Suprapubic skin (tissue), 4 donors: ENCODE data around the gene ELOB. TPM values are rescaled to one million over a fixed set of nuclear protein-coding genes. Genes with fewer than 3 reads are reported as not detected.

Experiments
- DNase-seq, 2 donors: peaks; one replicate each; pipeline ENCODE4 v3.0.0-alpha.2; 2019; ENCODE audit warnings: low spot score in 2 of 2
- H3K27ac ChIP-seq: fragments of 200-600 bp; sonication (generic); one replicate; pipeline ENCODE4 v1.5.1; 2019
- H3K27me3 ChIP-seq: fragments of 200-600 bp; sonication (generic); one replicate; pipeline ENCODE4 v1.5.1; 2019
- H3K36me3 ChIP-seq: fragments of 200-600 bp; sonication (generic); one replicate; pipeline ENCODE4 v1.5.1; 2019
- H3K4me1 ChIP-seq: fragments of 200-600 bp; sonication (generic); one replicate; pipeline ENCODE4 v1.5.1; 2019
- H3K4me3 ChIP-seq: fragments of 200-600 bp; sonication (generic); one replicate; pipeline ENCODE4 v1.5.1; 2019; ENCODE audit warnings: mild to moderate bottlenecking
- H3K9me3 ChIP-seq: fragments of 200-600 bp; sonication (generic); one replicate; pipeline ENCODE4 v1.5.1; 2019
- EP300 ChIP-seq: sonication (generic); formaldehyde crosslinking; IDR thresholded peaks from one replicate; pipeline ENCODE4 v1.6.1; 2017; ENCODE audit warnings: antibody characterized with exemption
- POLR2A ChIP-seq, 2 donors: fragments of 450-650 bp; IDR thresholded peaks; one replicate each; pipeline ENCODE4 v1.6.1; 2017; ENCODE audit warnings: antibody characterized with exemption in 2 of 2, mild to moderate bottlenecking in 2 of 2, moderate library complexity in 2 of 2
- POLR2AphosphoS5 ChIP-seq, 3 donors: sonication (generic); formaldehyde crosslinking; IDR thresholded peaks; one replicate each; pipeline ENCODE4 v1.6.1; 2017; ENCODE audit warnings: antibody characterized with exemption in 3 of 3
- WGBS: methylation state at CpG from one replicate; pipeline ENCODE4 v1.1.5; 2018; 5-methylcytosine and 5-hydroxymethylcytosine counted together
- total RNA-seq, 4 donors: library from RNA; depleted of rRNA; stranded (reverse); fragments of >200 nt; gene quantifications; one replicate each; pipeline ENCODE4 v1.1.0, GENCODE V29; 2016
- TF ChIP-seq, protein P1 (sequence below), 2 donors: fragments of 200-600 bp in 1 of 2; fragments of 450-650 bp in 1 of 2; sonication (generic) in 1 of 2; IDR thresholded peaks; one replicate each; pipeline ENCODE4 v1.5.1; 2016 to 2019; ENCODE audit warnings: antibody characterized with exemption in 2 of 2, mild to moderate bottlenecking in 1 of 2, moderate library complexity in 1 of 2

Gene ELOB
- total RNA-seq, 4 donors from 2014 or later: 174 to 249 (median 213) TPM

DNA sequence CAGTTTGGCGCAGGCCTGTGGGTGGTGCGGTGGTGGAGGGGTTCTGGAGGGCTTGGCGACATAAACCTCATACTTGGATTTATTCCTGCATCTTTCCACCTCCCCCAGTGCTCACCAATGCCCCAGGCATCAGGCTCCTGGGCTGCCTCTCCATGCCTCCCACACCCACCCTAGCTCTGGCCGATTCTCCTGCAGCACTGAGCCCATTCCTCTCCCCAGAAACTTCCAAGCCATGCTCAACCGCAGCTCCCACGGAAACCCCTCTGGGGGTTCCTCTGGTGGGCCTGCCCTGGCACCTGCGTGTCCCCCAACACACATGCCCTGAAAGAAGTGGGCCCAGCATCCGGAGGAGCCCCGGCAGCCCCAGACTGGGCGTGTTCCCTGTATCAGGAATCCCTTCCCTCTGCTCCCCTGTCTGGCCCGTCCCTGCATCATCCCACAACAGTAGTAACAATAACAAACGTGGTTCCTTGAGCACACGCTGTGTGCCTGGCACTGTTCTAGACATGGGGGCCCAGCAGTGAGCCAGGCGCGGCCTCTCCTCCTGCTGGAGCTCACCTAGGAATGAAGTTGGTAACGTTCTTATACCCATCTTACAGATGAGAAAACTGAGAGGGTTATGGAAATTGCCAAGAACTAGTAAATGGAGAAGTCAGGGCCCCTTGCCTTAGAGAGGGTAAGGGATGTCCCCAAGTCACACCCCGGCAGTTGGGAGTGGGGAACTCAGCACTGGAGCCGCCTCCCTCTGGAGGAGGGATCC, 42.3 kb upstream of the ELOB start:
- Histone ChIP-seq H3K27me3 (peaks cover 51% of the 10 kb centered on the region), H3K27ac (no peak overlapping the region), H3K4me1 (no peaks in the 10 kb centered on the region), H3K36me3 (no peaks in the 10 kb centered on the region), H3K4me3 (no peak overlapping the region), H3K9me3 (no peaks in the 10 kb centered on the region)
- 85% methylated on average over 13 of the region's 18 CpGs for WGBS
- no peak for TF ChIP-seq POLR2A (IDR thresholded peaks at IDR 0.05)
- peak; percentile 46 to 67 for DNase-seq

DNA sequence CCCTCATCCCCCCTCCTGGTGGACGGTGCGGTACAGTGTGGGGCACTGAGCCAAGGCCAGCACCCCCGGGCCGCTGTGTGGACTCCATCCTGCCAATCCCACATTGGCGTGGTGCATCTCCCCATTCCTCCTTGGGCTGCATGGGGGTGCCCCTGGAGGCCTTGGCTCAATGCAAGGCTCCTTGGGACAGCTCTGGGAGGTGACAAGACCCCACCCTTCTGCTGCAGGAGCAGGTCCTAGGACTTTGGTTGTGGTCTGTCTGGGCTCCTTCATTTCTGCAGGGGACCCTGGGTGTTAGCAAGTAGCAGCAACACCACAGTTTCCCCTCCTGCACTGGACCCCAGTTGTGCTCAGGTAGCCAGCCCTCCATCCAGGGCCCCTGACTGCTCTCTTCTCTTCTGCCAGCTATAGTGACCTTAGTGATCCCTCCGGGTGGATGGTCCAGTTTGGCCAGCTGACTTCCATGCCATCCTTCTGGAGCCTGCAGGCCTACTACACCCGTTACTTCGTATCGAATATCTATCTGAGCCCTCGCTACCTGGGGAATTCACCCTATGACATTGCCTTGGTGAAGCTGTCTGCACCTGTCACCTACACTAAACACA, 41.3 kb upstream of the ELOB start:
- WGBS: 74% methylated on average over 10 of the region's 10 CpGs
- no peaks in the 10 kb centered on the region for H3K4me1 ChIP-seq

DNA sequence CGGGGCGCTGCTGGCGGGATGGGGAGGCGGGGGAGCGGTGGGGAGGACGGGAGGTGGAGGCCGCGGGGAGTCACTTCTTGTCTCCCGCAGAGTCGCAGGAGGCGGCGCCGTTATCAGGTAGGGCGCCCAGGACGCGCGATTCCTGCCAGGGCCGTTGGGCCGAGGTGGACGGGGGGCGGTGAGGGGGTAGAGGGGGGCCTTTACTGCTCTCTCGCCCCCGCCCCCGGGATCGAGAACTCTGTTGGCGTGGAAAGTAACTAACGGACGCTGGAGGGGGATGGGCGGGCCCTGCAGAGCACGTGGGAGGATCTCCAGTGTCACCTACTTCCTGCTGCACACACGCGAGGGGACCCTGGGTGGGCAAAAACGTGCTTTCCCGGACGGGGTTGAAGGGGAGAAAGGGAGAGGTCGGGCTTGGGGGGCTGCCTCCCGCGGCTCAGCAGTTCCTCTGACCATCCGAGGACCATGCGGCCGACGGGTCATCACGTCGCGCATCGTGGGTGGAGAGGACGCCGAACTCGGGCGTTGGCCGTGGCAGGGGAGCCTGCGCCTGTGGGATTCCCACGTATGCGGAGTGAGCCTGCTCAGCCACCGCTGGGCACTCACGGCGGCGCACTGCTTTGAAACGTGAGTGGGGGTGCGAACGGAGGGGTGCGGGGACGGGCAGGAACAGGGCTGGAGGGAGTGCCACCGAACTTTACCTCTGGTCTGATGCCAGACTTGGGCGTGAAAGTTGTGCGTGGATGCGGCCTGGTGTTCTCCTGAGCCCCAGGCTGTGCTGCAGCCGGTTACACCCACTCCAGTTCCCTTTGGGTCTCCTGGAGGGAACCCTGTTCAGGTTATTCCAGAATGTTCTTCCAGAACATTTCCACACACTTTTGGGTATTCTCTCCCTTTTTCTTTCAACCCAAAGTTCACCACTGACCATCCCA, 40.5 kb upstream of the ELOB start:
- WGBS: 52% methylated on average over 34 of the region's 68 CpGs
- Histone ChIP-seq H3K4me1 (no peaks in the 10 kb centered on the region), H3K27me3 (peaks cover 51% of the 10 kb centered on the region), H3K4me3 (no peak overlapping the region), H3K27ac (no peak overlapping the region), H3K36me3 (no peaks in the 10 kb centered on the region), H3K9me3 (no peaks in the 10 kb centered on the region)
- no peak for TF ChIP-seq POLR2AphosphoS5 (IDR thresholded peaks at IDR 0.05)
- no peak for TF ChIP-seq POLR2A (IDR thresholded peaks at IDR 0.05)
- no peak for TF ChIP-seq EP300
- TF ChIP-seq, protein P1, sequence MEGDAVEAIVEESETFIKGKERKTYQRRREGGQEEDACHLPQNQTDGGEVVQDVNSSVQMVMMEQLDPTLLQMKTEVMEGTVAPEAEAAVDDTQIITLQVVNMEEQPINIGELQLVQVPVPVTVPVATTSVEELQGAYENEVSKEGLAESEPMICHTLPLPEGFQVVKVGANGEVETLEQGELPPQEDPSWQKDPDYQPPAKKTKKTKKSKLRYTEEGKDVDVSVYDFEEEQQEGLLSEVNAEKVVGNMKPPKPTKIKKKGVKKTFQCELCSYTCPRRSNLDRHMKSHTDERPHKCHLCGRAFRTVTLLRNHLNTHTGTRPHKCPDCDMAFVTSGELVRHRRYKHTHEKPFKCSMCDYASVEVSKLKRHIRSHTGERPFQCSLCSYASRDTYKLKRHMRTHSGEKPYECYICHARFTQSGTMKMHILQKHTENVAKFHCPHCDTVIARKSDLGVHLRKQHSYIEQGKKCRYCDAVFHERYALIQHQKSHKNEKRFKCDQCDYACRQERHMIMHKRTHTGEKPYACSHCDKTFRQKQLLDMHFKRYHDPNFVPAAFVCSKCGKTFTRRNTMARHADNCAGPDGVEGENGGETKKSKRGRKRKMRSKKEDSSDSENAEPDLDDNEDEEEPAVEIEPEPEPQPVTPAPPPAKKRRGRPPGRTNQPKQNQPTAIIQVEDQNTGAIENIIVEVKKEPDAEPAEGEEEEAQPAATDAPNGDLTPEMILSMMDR (IDR thresholded peaks at IDR 0.05): no peak
- peak; percentile 57 to 74 for DNase-seq

More for the DNA sequence above, 41.3 kb upstream of the ELOB start:
- Histone ChIP-seq H3K4me3 (no peak overlapping the region), H3K27me3 (peaks cover 51% of the 10 kb centered on the region), H3K36me3 (no peaks in the 10 kb centered on the region), H3K9me3 (no peaks in the 10 kb centered on the region), H3K27ac (no peak overlapping the region)
- DNase-seq: peak; percentile 39 to 43
- TF ChIP-seq EP300: no peak
- TF ChIP-seq POLR2A (IDR thresholded peaks at IDR 0.05): no peak
- TF ChIP-seq POLR2AphosphoS5 (IDR thresholded peaks at IDR 0.05): no peak
- TF ChIP-seq, protein P1 (IDR thresholded peaks at IDR 0.05): no peak

DNA sequence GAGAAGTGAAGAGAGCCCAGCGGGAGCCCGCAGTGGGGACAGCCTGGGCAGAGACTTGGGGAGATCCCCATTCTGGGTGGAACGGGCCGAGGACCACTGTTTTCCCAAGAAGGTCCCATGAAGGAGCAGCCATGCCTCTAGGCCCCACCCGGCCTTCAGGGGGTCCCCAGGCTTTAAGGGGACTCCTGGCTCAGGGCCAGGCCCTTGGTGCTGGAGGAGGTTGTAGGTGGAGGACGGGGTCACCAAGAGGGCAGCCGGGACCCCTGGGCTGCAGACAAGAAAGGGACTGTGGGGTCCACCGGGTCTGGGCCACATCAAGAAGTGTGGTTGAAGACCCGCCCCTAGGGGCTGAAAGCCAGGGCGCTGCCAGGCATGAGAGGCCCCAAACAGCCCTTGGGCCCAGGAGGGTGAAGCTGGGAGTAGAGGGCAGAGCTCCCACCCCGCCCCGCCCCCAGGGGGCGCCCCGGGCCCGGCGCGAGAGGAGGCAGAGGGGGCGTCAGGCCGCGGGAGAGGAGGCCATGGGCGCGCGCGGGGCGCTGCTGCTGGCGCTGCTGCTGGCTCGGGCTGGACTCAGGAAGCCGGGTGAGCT, 39.8 kb upstream of the ELOB start, which contains the start of gene PRSS21:
Gene PRSS21 (plus strand): TSS at position 487 of the 589 bp plus-strand sequence. CDS start 32 bp downstream, at position 519.
- peaks cover 6% of the 10 kb centered on the region for H3K4me1 ChIP-seq
- no peak within 1 kb of the TSS for H3K27ac ChIP-seq
- H3K9me3 ChIP-seq: no peaks in the 10 kb centered on the region
- TF ChIP-seq POLR2A (IDR thresholded peaks at IDR 0.05): no peak
- no peak for TF ChIP-seq POLR2AphosphoS5 (IDR thresholded peaks at IDR 0.05)
- TF ChIP-seq, protein P1 (IDR thresholded peaks at IDR 0.05): no peak
- TF ChIP-seq EP300: no peak
- H3K4me3 ChIP-seq: no peak within 1 kb of the TSS
- WGBS: 88% methylated on average over 9 of the region's 28 CpGs
- no peaks in the 10 kb centered on the region for H3K36me3 ChIP-seq
- DNase-seq: peak; percentile 50 to 62
- H3K27me3 ChIP-seq: peaks cover 56% of the 10 kb centered on the region

DNA sequence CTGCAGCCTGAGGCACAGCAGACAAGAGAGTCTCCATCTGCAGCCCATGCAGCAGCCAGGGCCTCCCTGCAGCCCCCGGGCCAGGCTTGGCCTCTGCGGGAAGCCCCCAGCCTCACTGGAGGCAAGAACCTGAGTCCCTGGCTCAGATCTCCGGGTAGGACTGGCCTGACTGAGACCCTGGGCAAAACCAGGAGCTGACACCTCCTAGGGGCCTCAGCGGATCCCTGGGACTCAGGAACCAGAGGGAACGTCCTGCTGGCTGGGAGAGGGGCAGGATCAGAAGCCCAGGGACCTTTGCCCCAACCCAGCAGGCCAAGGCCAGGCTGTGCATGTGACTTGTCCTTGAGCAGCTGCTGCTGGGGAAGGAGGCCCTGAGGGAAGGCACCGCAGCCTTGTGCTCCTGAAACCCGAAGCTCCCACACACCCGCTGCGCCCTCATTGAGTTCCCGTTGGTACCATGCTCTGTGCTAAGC, 38.3 kb upstream of the ELOB start:
- TF ChIP-seq EP300 (no peak), POLR2A (IDR thresholded peaks at IDR 0.05) (no peak), POLR2AphosphoS5 (IDR thresholded peaks at IDR 0.05) (no peak)
- TF ChIP-seq, protein P1 (IDR thresholded peaks at IDR 0.05): no peak
- Histone ChIP-seq H3K27ac (no peak overlapping the region), H3K4me1 (peaks cover 10% of the 10 kb centered on the region), H3K36me3 (no peaks in the 10 kb centered on the region), H3K9me3 (no peaks in the 10 kb centered on the region), H3K4me3 (no peak overlapping the region), H3K27me3 (peaks cover 55% of the 10 kb centered on the region)
- WGBS: 78% methylated on average over 7 of the region's 10 CpGs
- DNase-seq: peak; percentile 36 to 74
